Measurements from ENCODE around the gene CLUH.

The CLUH gene

GRCh38 chr17:2711608-2712299 is at the start of gene CLUH:
CLUH (minus strand) TSS chr17:2711764; CDS start chr17:2711661, 103 bp downstream.
- peak; percentile 69 for FAIRE-seq

GRCh38 chr17:2758870-2759269 is 47.3 kb upstream of the CLUH start:
- FAIRE-seq = no peak

- no peak for FAIRE-seq
Observed at GRCh38 chr17:2755891-2756724, 44.5 kb upstream of the CLUH start.

GRCh38 chr17:2751491-2751890 is 39.9 kb upstream of the CLUH start:
- FAIRE-seq = no peak

GRCh38 chr17:2750721-2751120 is 39.2 kb upstream of the CLUH start:
- FAIRE-seq = no peak

- no peak for FAIRE-seq
Observed at GRCh38 chr17:2749784-2750181, 38.2 kb upstream of the CLUH start.

- no peak for FAIRE-seq
Observed at GRCh38 chr17:2749058-2749783, 37.7 kb upstream of the CLUH start, which contains the start of gene CCDC92B. CCDC92B (minus strand) TSS chr17:2749652; CDS start chr17:2735145, 14,507 bp downstream.

- FAIRE-seq = no peak
Observed at GRCh38 chr17:2745317-2746037, 33.9 kb upstream of the CLUH start.

- FAIRE-seq = no peak
Observed at GRCh38 chr17:2737693-2738092, 26.1 kb upstream of the CLUH start.

- no peak for FAIRE-seq
Observed at GRCh38 chr17:2736956-2737355, 25.4 kb upstream of the CLUH start.

- FAIRE-seq = no peak
Observed at GRCh38 chr17:2735896-2736295, 24.3 kb upstream of the CLUH start.

GRCh38 chr17:2734939-2735338 is 23.4 kb upstream of the CLUH start:
- FAIRE-seq = no peak

- no peak for FAIRE-seq
Observed at GRCh38 chr17:2731807-2732206, 20.2 kb upstream of the CLUH start.

- no peak for FAIRE-seq
Observed at GRCh38 chr17:2730764-2731353, 19.3 kb upstream of the CLUH start.

- no peak for FAIRE-seq
Observed at GRCh38 chr17:2724784-2725164, 13.2 kb upstream of the CLUH start.

GRCh38 chr17:2723997-2724783 is 12.6 kb upstream of the CLUH start:
- FAIRE-seq = no peak

- no peak for FAIRE-seq
Observed at GRCh38 chr17:2723505-2723996, 12.0 kb upstream of the CLUH start.

- no peak for FAIRE-seq
Observed at GRCh38 chr17:2722611-2723010, 11.0 kb upstream of the CLUH start.

GRCh38 chr17:2721603-2722002 is 10.0 kb upstream of the CLUH start:
- FAIRE-seq = no peak

- FAIRE-seq = no peak
Observed at GRCh38 chr17:2719861-2720260, 8.3 kb upstream of the CLUH start.

- FAIRE-seq = no peak
Observed at GRCh38 chr17:2718150-2718938, 6.8 kb upstream of the CLUH start.
